BJ (cell line): Measurements from ENCODE around the gene DESI1. TPM values are rescaled to one million over a fixed set of nuclear protein-coding genes. Genes with fewer than 3 reads are reported as not detected.

ENCODE experiments used
- CTCF ChIA-PET: fragments of 350-600 bp; formaldehyde crosslinking; extraction: SDS; loops from one replicate; lab custom pipeline; 2021; ENCODE audit warnings: antibody characterized with exemption, inconsistent platforms; lab: Yijun Ruan, JAX
- POLR2A ChIA-PET: fragments of 300-600 bp; sonication (Branson Sonifier 250); formaldehyde crosslinking; extraction: SDS; loops from one replicate; lab custom pipeline; 2021; ENCODE audit warnings: antibody characterized with exemption; lab: Charles Lee
- DNase-seq: peaks from one replicate; pipeline ENCODE4 v3.0.0-alpha.2; 2011; ENCODE audit warnings: low read depth
- H3K27me3 ChIP-seq: 2 replicates; pipeline ENCODE4 v1.6.0; 2011; ENCODE audit warnings: low read length; ENCODE audit not compliant: control insufficient read depth, insufficient read depth
- H3K36me3 ChIP-seq: 2 replicates; pipeline ENCODE4 v1.5.1; 2011; ENCODE audit warnings: low read length; ENCODE audit not compliant: control insufficient read depth, insufficient read depth
- H3K4me3 ChIP-seq: 2 replicates; pipeline ENCODE4 v1.5.1; 2011; ENCODE audit warnings: low read depth, mild to moderate bottlenecking, control low read depth, low read length
- CTCF ChIP-seq: IDR thresholded peaks from 2 replicates; pipeline ENCODE4 v1.5.1; 2011; ENCODE audit warnings: low read depth, mild to moderate bottlenecking, control low read depth, inconsistent platforms, low read length, moderate library complexity; ENCODE audit not compliant: insufficient read depth
- polyA plus RNA-seq: library from polyadenylated mRNA; depleted of rRNA; stranded (reverse); fragments of >200 nt; gene quantifications from 2 replicates; pipeline ENCODE4 v1.2.3, GENCODE V29; 2011

DESI1 gene
- polyA plus RNA-seq, 1 experiment: 35.7 TPM

DNA sequence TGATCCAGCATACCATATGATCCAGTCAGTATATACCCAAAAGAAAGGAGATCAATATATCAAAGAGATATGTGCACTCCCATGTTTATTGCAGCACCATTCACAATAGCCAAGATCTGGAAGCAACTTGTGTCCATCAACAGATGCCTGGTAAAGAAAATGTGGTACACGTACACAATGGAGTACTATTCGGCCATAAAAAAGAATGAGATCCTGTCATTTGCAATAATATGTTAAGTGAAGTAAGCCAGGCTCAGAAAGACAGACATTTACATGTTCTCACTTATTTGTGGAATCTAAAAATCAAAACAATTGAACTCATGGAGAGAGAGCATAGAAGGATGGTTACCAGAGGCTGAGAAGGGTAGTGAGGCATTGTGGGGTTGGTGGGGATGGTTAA is 40.9 kb upstream of the DESI1 start:
- no peak for TF ChIP-seq CTCF
- ChIA-PET CTCF (interaction anchor here (2.0 kb wide), 1 partner anchor 35 kb away, joined by 8 read pairs; no protein-coding TSS in a partner anchor), POLR2A (no interaction called here)
- Histone ChIP-seq H3K36me3 (peaks cover 27% of the 10 kb centered on the region), H3K27me3 (no peaks in the 10 kb centered on the region), H3K4me3 (no peak overlapping the region)
- no peak for DNase-seq

- Histone ChIP-seq H3K4me3 (no peak overlapping the region), H3K36me3 (peaks cover 27% of the 10 kb centered on the region), H3K27me3 (no peaks in the 10 kb centered on the region)
- DNase-seq: no peak
- no peak for TF ChIP-seq CTCF
- CTCF ChIA-PET: interaction anchor here (1.2 to 2.0 kb wide), 2 partner anchors 8 to 36 kb away, joined by 4 to 8 read pairs; no protein-coding TSS in a partner anchor
- POLR2A ChIA-PET: no interaction called here
Observed at GRCh38 chr22:41661088-41661487, 40.2 kb upstream of the DESI1 start.

DNA sequence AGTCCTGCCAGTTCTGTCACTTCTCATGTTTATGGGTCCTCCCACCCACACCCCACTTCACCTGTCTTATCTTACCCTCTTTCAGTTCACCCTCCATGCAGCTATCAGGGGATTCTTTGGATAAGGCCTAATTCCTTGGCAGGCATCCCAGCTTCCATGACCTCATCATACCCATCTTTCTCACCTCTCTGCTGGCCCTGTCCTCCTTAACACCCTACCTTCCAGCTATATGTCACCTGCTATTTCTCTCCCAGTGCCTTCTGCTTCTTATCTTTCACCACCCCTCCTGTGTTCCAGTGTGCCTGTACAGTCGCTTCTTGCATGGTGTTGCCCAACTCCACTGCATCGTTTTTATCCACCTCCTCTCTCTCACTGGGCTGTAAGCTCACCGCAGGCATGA is 39.6 kb upstream of the DESI1 start:
- ChIA-PET POLR2A (no interaction called here), CTCF (interaction anchor here (0.8 to 2.0 kb wide), 4 partner anchors 9 to 280 kb away, joined by 3 to 8 read pairs (median 4); no protein-coding TSS in a partner anchor)
- H3K27me3 ChIP-seq: no peaks in the 10 kb centered on the region
- peaks cover 27% of the 10 kb centered on the region for H3K36me3 ChIP-seq
- no peak for TF ChIP-seq CTCF
- DNase-seq: no peak
- no peak overlapping the region for H3K4me3 ChIP-seq

- no peak for TF ChIP-seq CTCF
- CTCF ChIA-PET: interaction anchor here (0.8 to 2.0 kb wide), 4 partner anchors 9 to 281 kb away, joined by 3 to 8 read pairs (median 4); no protein-coding TSS in a partner anchor
Observed at GRCh38 chr22:41659941-41660340, 39.1 kb upstream of the DESI1 start.

GRCh38 chr22:41658869-41659268 is 38.0 kb upstream of the DESI1 start:
- ChIA-PET CTCF (interaction anchor here (1.3 kb wide), 1 partner anchor 20 kb away, joined by 3 read pairs; no protein-coding TSS in a partner anchor), POLR2A (no interaction called here)
- H3K27me3 ChIP-seq: no peaks in the 10 kb centered on the region
- DNase-seq: no peak
- peaks cover 32% of the 10 kb centered on the region for H3K36me3 ChIP-seq
- no peak overlapping the region for H3K4me3 ChIP-seq
- TF ChIP-seq CTCF: no peak

More at GRCh38 chr22:41659941-41660340, 39.1 kb upstream of the DESI1 start:
- Histone ChIP-seq H3K4me3 (no peak overlapping the region), H3K36me3 (peaks cover 27% of the 10 kb centered on the region), H3K27me3 (no peaks in the 10 kb centered on the region)
- POLR2A ChIA-PET: no interaction called here
- no peak for DNase-seq
